ENCODE results near the gene CARS1.

Gene CARS1

DNA sequence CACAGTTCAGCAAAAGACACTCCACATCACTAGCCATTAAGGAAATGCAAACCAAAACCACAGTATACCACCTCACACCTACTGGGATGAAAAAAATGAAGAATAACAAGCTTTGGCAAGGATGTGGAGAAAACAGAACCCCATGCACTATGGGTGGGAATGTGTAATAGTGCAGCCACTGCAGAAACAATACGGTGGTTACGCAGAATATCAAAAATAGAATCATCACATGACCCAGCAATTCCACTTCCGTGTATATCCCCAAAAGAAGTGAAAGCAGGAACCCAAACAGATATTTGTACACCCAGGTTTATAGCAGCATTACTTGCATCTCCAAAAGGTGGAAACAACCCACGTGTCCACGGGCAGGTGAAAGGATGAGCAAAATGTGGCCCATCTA is 20.8 kb downstream of the CARS1 start:
- no peak for DNase-seq

- DNase-seq: no peak
Measured at GRCh38 chr11:3035333-3035732, 21.9 kb downstream of the CARS1 start.

DNA sequence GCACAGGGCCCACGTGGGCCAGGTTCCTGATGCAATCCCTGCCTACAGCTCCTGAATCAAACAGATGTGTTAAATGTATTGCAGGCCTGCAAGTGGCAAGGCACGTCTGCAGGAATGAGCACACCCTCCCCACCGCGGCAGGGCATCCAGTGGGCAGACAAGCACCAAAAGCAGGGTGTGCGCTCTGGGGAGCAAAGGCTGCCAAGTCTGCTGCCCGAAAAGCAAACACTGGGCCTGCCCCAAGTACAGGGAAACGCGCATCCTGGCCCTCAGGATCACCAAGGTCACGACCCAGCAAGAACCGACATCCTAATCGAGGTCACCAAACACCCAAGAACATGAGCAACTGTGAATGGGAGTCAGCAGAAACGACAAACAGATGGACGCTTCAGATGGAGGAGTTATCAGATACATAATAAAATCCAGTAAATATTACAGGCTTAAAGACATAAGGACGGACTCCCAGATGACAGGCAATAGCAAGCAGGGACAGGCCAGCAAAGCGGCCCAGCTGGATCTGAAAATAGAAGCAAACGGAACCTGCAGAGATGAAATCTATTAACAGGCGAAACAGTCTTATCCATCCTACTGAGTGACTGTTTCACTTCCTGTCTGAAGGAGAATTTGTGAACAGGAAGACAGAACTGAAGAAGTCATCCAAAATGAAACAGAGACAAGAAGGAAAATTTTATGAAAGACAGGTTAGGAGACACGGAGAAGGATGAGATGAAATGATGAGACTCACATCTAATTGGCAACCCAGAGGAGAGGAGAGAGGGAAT is 26.7 kb downstream of the CARS1 start:
- DNase-seq: no peak

DNA sequence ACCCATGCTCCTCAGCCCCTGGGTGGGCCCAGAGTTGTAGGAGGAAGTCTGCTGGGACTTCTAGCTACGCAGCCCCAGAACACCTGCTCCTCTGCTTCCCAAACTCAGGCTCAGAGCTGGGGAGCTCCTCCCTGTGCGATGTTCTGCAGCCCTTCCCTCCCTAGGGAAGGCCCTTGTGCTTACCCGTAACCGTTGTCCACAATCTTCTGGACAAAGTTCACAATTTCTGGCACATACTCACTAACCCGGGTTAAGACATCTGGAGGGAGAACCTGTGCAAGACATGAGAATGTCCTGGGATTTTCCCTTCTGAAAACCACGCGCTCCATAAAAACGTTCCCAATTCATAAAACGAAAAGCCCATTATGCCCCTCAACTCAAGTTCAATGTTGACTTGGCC is 28.4 kb downstream of the CARS1 start:
- no peak for DNase-seq

GRCh38 chr11:3026803-3027202 is 30.4 kb downstream of the CARS1 start:
- DNase-seq: no peak

GRCh38 chr11:3022982-3023381 is 34.2 kb downstream of the CARS1 start:
- no peak for DNase-seq

- no peak for DNase-seq
Measured at GRCh38 chr11:3022300-3022967, 34.8 kb downstream of the CARS1 start.

DNA sequence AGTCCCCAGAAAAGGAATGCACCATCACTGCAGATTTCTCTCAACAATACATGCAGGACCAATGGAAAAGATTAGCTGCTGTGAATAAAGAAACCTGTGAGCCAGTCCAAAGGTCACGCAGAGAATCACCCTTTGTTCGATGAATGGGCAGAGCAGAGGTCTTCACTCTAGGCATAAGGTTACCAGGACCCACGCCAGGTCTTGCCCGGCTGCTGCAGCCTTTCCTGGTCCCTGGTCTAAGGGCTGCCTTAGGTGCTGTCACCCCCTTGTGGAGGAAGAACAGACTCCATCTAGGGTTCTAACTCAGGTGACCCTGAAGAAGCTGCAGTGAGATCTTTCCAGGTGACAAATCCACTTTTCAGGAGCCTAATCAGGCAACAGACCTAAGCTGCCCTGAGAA is 36.1 kb downstream of the CARS1 start:
- DNase-seq: no peak

DNA sequence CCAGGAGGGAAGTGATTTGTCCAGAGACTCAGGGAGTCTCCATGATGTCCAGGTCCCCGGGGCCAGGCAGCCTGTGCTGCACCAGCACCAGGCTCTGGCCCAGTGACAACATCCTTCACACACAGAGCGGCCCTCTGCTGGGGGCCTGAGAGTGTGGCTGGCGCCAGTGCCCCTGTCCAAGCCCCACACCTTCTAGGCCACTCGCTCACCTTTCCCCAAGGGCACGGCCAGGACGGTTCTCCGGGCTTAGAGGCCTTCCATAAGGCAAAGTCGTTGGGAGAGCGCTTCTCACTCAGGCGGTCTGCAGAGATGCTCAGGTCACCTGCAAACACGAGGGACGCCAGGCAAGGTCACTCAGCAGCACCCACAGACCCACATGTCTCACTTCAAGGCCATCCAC is 37.2 kb downstream of the CARS1 start:
- no peak for DNase-seq

- DNase-seq: no peak
Measured at GRCh38 chr11:3018596-3018995, 38.6 kb downstream of the CARS1 start.

GRCh38 chr11:3016861-3017260 is 40.4 kb downstream of the CARS1 start:
- DNase-seq: no peak

GRCh38 chr11:3015796-3016195 is 41.4 kb downstream of the CARS1 start:
- DNase-seq: no peak

DNA sequence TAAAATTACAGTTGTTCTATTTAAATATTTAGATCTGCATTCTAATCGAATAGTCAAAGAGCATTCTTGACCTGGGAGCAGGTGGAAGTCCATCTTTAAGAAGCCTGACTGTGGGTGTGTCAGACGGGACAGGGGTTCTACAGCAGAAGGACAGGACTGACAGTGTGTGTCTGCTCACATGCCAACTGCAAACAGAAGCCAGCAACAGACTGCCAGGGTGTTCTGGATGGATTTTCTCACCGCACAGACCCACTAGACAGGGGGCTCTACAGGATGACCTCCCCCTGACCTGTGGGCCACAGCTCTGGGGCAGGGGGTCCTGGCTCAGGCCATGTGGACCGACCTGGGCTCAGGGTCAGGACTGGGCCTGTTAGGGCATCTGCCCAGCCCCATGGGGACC is 42.3 kb downstream of the CARS1 start:
- no peak for DNase-seq

DNA sequence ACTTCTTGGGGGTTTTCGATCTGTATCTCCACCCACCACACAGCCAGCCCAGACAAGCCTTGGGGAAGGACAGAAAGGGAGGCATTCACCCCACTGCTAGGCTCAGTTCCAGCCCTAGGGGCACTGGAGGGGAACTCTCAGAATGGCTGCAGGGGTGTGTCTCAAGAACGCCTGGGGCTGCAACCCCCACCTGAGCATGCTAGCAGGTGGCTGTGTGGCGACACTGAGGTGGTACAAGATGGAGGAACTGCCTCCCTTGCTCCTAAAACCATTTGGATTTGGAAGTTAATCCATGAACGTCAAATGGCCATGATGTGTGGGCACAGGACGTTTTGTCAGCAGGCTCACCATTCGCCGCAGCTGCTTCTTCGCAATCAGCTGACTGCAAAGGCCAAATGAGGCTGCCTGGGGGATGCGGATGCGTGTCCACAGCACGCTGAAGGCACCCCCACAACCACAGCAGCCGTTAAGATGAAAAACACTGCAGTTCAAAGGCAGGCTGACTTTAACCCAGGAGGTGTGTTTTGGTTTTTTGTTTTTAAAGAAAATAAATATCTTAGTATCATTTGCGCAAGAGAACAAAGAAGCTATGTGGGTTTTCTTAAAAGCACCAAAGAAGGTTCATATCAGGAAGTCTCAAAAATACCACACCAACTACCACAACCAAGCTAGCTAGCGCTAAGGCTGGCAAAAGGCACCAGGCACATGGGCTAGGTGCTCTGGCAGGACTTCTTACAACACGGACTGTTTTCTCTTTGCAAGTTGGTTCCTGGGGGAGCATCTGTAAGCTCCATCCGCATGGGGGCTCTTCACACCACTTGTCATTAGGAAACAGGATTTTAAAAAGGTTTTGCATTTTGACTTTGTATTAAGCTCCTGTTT is 42.9 kb downstream of the CARS1 start:
- no peak for DNase-seq

GRCh38 chr11:3011891-3012885 is 45.0 kb downstream of the CARS1 start:
- no peak for DNase-seq

DNA sequence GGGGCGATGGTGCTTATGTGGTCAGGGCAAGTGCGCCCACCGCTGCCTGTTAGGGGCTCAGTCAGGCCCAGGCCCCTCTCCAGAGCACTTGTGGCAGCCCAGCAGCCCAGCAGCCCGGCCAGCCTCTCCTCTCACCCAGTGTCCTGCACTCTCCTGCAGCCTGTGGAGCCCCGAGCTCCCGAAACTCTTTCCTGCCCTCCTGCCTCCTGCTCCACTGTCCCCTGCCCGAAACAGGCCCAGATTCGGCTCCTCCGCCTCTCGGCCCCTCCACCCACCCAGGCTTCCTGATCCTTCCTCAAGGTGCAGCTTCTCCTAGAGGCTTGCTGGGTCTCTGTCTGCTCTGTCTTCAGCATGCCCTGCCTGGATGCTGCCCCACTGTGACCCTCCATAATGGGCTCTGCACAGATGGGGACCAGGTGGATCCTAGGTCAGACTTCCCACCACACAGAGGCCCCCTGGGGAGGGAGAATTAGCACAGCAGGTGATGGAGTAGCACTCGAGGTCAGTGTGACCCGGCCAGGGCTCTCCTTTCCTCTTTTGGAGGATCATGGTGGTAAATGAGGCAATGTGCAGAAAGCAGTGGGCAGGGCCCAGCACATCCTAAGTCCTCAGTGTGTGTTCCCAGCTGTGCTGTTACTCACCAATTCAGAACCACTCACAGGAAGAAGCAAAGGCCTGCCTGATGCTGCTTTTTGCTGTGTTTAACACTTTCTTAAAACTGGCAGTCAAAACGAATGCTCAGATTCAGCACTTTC is 46.5 kb downstream of the CARS1 start:
- DNase-seq: no peak

DNA sequence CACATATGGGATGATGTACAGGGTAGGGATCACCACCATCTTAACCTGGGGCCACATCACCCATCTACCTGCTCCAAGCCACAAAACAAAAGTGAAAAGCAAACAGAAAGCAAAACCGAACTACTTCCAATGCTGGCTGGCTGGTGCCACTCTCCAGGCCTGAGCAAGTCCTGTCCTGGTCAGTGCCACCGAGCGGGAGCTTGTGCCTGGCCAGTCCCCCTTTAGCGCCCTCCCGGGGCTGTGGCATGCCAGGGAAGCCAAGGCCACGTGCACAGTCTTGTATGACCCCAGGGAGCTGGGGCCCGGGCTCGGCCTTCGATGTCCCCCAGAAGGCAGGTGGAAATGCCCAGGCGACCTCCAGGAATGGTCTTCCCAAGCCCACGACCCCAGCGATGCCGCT is 47.2 kb downstream of the CARS1 start:
- DNase-seq: no peak

- DNase-seq: no peak
Measured at GRCh38 chr11:3009481-3009880, 47.7 kb downstream of the CARS1 start.

DNA sequence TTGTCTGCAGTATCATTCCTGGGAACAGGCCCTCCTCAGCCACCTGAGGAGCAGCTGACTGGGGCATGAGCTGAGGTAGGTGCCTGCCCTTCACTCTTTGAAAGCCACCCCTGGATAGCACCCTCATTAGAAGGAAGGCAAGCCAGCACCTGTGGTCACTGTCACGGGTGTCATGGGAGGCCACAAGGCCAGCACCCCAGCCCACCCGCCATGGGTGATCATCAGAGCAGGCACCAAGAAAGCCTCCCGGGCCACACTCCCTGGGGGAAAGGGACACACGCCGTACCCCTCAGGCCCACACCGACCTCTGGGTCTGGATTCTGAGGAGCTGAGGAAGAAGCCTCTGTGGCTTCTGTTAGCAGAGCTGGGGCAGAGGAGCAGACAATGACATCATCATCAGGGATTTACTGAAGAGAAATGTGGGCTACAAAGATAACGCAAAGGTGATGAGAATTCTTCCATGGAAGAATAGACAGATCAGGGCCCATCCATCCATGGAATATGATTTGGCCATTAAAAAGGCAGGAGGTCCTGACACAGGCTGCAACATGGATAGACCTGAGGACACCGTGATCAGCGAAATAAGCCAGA is 48.4 kb downstream of the CARS1 start:
- DNase-seq: no peak

DNA sequence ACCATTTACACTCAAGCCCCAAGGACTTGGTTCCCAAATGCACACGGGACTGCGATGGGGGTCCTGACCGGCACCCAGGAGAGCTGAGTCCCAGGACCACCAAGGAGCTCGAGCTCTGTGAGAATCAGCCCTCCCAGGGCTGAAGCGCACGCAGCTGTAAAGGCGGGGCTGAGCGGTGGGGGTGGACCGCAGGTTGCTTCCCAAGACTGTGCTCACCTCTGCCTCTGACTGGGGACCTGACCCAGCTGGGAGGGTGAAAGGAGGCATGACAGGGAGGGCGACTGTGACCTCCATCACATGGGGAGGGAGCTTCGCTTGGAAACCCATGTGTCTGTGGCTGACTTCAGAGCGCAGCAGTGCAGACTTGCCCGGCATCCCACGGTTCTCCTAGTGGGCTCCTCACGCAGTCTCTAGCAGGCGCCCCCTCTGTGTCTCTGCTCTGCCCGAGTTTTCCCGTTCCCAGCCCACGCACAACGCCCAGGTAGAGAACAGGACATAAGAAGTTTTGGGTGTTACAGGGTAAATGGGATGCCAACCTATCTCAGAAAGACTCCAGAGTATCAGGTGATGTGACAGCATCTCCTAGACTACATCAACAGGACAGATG is 49.7 kb downstream of the CARS1 start:
- DNase-seq: no peak

All from NCI-H2107 (cell line).